NCI-H748 (cell line): ENCODE measurements around the gene ACTG1.

Experiments
- DNase-seq: peaks from one replicate; lab custom pipeline; 2025; ENCODE audit not compliant: unreplicated experiment; lab: John Stamatoyannopoulos, UW

ACTG1 gene

DNA sequence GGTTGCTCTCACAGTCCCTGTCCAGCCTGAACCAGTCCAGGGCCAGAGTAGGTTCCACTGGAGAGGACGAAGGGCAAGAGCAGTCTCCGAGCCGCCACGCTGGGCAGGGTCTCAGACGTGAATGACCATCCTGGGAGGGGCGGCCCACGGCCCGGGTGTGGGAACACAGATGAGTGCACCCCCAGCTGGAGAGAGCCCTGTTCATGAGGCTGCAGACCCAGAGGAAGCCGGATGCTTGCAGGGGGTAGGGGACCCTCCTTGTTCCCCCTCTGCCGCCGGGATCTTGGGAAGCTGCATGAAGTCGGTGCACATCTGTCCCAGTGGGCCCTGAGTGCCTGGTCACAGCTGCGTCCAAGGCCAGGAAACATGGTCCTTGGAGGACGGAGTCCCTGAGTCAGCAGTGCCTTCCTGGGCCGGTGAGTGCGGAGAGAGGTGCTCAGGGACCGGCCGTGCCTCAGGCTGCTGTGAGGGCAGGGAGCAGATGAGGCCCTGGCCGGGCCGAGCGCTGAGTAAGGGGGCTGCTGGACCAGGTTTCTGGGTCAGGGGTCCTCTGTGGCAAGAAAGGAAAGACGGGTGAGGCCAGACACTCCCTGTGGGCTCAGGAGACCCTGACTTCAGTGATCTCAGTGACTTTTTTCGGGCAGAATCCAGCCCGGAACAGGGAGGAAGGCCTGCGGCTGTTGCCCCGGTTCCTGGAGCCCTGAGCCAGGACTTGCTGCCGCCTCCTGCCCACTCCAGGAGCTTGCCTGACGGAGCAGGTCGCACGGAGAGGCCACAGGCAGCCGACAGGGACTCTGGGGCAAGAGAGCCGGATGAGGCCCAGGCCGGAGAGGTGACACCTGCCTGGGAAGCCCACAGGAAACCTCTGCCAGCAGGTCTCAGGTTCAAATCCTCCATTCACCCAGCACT, 45.8 kb downstream of the ACTG1 start:
- DNase-seq = no peak

DNA sequence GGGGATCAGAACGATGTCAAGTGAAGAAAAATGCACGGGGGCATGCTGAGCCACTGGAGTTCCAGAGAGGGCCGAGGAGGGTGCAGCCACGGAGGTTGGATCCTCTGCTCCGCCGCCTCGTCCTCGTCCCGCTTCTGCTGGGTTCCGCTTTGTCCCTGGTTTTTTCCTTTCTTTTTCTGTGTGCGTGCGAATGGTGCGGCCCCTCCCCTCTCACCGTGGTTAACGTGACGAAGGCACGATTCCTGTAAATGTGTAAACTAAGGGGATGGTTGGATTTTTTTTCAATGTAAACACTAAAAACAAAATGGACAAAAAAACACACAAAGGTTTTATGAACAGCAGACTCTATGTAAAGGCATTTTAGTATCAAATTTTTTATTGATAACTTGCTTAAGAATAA, 46.7 kb downstream of the ACTG1 start:
- DNase-seq = no peak

DNA sequence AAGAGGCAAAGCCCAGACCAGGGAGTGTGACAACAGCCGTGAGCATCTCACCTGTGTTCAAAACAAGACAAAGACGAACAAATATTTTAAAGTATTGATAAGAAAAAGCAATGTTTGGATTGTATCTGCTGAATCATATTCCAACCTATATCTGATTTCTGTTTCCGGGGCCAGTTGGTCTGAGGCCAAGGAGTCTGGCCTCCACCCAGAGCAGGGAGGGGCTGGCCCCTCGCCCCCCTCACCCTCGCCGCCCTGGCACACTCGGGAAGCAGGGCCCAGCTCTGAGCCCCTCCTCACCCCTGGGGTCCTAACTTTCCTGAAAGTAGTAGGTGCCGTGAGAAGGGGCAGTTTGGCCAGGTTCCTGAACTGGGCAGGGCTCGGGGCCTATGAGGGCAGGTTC, 48.0 kb downstream of the ACTG1 start:
- DNase-seq = no peak

DNA sequence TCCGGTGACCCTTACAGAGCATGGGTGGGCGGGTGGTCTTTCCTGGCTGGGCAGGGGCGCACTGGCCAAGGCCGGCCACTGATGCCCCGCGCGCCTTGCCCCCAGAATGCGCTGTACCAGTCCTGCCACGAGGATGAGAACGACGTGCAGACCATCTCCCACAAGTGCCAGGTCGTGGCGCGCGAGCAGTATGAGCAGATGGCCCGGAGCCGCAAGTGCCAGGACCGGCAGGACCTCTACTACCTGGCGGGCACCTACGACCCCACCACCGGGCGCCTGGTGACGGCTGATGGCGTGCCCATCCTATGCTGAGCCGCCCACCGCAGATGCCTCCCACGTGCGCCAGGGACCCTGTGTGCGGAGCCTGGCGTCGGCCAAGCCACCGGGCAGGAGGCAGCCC, 49.1 kb downstream of the ACTG1 start:
- DNase-seq = no peak

DNA sequence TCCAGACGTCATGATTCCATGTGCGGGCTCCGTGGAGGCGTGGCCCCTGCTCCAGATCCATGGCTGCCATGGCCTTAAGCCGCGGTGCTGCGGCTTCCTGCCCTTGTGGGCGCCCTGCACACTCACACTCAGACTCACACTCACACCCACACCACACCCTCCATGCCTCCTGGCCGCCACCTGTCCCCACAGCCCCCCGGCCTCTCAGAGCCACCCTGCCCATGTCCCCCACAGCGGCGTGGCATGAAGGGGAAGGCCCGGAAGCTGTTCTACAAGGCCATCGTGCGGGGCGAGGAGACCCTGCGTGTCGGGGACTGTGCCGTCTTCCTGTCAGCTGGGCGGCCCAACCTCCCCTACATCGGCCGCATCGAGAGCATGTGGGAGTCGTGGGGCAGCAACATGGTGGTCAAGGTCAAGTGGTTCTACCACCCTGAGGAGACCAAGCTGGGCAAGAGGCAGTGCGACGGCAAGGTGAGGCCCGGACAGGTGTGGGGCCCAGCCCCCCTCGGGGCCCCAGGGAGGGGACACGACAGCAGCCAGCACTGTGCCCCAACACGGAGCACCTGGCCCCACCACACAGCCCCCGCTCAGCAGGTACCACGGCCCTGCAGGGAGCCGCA, 50.0 kb downstream of the ACTG1 start:
- no peak for DNase-seq

DNA sequence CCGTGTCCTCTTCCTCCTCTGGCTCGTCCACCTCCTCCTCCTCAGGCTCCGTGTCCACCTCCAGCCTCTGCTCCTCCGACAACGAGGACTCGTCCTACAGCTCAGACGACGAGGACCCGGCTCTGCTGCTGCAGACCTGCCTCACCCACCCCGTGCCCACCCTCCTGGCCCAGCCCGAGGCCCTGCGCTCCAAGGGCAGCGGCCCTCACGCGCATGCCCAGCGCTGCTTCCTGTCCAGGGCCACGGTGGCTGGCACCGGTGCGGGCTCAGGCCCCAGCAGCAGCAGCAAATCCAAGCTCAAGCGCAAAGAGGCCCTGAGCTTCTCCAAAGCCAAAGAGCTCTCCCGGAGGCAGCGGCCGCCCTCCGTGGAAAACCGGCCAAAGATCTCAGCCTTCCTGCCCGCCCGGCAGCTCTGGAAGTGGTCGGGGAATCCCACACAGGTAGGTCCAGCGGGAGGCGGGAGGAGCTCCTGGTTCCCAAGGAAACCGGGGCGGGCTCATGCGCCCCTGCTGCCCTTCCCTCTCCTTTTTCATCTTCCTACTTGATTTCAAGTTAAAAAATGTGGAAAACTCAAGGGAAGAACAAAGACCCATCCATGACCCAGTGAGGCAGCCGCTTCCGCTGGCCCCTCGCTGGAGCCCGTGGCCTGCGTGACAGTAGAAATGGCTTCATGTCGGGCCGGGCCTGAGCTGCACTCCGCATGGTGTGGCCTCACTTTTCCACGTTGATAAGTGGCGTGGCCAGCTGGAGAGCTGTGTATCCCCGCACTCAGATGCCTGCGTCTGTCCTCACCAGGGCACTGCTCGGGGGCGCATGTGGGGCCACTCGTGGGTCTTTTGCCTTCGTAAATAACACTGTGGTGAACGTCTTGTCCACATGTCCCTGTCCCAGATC, 50.7 kb downstream of the ACTG1 start:
- no peak for DNase-seq

DNA sequence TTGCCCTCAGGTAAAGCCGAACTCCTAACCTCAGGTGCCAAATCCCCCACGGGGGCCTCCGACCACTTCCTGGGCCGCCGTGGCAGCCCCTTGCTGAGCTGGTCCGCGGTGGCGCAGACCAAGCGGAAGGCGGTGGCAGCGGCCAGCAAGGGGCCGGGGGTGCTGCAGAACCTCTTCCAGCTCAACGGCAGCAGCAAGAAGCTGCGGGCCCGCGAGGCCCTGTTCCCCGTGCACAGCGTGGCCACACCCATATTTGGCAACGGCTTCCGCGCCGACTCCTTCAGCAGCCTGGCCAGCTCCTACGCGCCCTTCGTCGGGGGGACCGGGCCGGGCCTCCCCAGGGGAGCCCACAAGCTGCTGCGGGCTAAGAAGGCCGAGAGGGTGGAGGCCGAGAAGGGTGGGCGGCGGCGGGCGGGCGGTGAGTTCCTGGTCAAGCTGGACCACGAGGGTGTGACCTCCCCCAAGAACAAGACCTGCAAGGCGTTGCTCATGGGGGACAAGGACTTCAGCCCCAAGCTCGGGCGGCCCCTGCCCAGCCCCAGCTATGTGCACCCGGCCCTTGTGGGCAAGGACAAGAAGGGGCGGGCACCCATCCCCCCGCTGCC, 51.6 kb downstream of the ACTG1 start:
- DNase-seq = no peak
